Caco-2 (cell line): ENCODE data around the gene TMC2. TPM values are rescaled to one million over a fixed set of nuclear protein-coding genes. Genes with fewer than 3 reads are reported as not detected.
A peak's percentile ranks its signal among the peaks of the same experiment; 100 is the strongest.
"Not testable (repeated sequence)": the region's sequence is repeated elsewhere in the genome, so short reads cannot be mapped to it uniquely, and the experiment has no call there.

Source experiments
- Bru-seq: library from RNA; stranded (reverse); fragments of 400-500 nt; gene quantifications from one replicate; lab custom pipeline; 2021; lab: Mats Ljungman, UMichigan
- BruChase-seq, 2 experiments: library from RNA; stranded (reverse); fragments of 400-500 nt; gene quantifications; one replicate each; lab custom pipeline; 2021; lab: Mats Ljungman, UMichigan
- BruUV-seq: library from RNA; stranded (reverse); fragments of 400-500 nt; replicated peaks from 2 replicates; lab custom pipeline; 2021; lab: Mats Ljungman, UMichigan
- CTCF ChIA-PET: fragments of 300-600 bp; sonication (Branson Sonifier 250); formaldehyde crosslinking; loops from one replicate; lab custom pipeline; 2022; ENCODE audit warnings: antibody characterized with exemption; lab: Charles Lee
- POLR2A ChIA-PET: fragments of 300-600 bp; sonication (Branson Sonifier 250); formaldehyde crosslinking; loops from one replicate; lab custom pipeline; 2022; ENCODE audit warnings: antibody characterized with exemption; lab: Charles Lee
- DNase-seq, 2 experiments: peaks; one replicate each; pipeline versions ENCODE4 v3.0.0 to v3.0.0-alpha.2; 2020 to 2022
- H3K27me3 ChIP-seq: replicated peaks from 2 replicates; pipeline ENCODE4 v1.6.0; 2011; ENCODE audit warnings: low read length; ENCODE audit not compliant: control insufficient read depth, insufficient read depth
- H3K36me3 ChIP-seq: 2 replicates; pipeline ENCODE4 v1.5.1; 2011; ENCODE audit warnings: low read length; ENCODE audit not compliant: control insufficient read depth, insufficient read depth
- H3K4me1 ChIP-seq: fragments of 250-450 bp; sonication (Bioruptor Pico); 2 replicates; pipeline ENCODE4 v1.5.1; 2020; ENCODE audit warnings: mild to moderate bottlenecking
- H3K4me3 ChIP-seq: 2 replicates; pipeline ENCODE4 v1.5.1; 2011; ENCODE audit warnings: low read depth, mild to moderate bottlenecking, control low read depth, low read length
- H3K9me3 ChIP-seq: fragments of 250-450 bp; sonication (Bioruptor Pico); 2 replicates; pipeline ENCODE4 v1.5.1; 2020; ENCODE audit warnings: mild to moderate bottlenecking, moderate library complexity
- H3K27ac Mint-ChIP-seq: one replicate; pipeline ENCODE4 v1.8.0; 2022; ENCODE audit warnings: mixed read lengths; ENCODE audit not compliant: unreplicated experiment
- H3K27me3 Mint-ChIP-seq: one replicate; pipeline ENCODE4 v1.8.0; 2022; ENCODE audit warnings: mixed read lengths; ENCODE audit not compliant: insufficient read depth, unreplicated experiment
- H3K36me3 Mint-ChIP-seq: one replicate; pipeline ENCODE4 v1.8.0; 2022; ENCODE audit warnings: mild to moderate bottlenecking, mixed read lengths; ENCODE audit not compliant: insufficient read depth, unreplicated experiment
- H3K4me1 Mint-ChIP-seq: one replicate; pipeline ENCODE4 v1.8.0; 2022; ENCODE audit warnings: low read depth, mixed read lengths; ENCODE audit not compliant: unreplicated experiment
- H3K4me3 Mint-ChIP-seq: one replicate; pipeline ENCODE4 v1.8.0; 2022; ENCODE audit warnings: mild to moderate bottlenecking, moderate library complexity, mixed read lengths; ENCODE audit not compliant: unreplicated experiment
- H3K9me3 Mint-ChIP-seq: one replicate; pipeline ENCODE4 v1.8.0; 2022; ENCODE audit warnings: mixed read lengths; ENCODE audit not compliant: unreplicated experiment
- CTCF ChIP-seq, 2 experiments: fragments of 200-600 bp in 1 of 2; IDR thresholded peaks; 1 replicate in 1 of 2; 2 replicates in 1 of 2; pipeline versions ENCODE4 v1.5.1 to v1.8.0; 2011 to 2022; ENCODE audit warnings: antibody characterized with exemption in 1 of 2, control low read depth in 1 of 2, inconsistent platforms in 1 of 2, low read depth in 1 of 2, low read length in 1 of 2, mild to moderate bottlenecking in 1 of 2, moderate library complexity in 1 of 2; ENCODE audit not compliant: insufficient read depth in 1 of 2, severe bottlenecking in 1 of 2, unreplicated experiment in 1 of 2
- intact Hi-C: fragments of 100-400 bp; cut with micrococcal nuclease; formaldehyde crosslinking; loops from one replicate; pipeline ENCODE4 v1.10.0; 2022; ENCODE audit not compliant: unreplicated experiment
- long read RNA-seq: library from polyadenylated mRNA; stranded (forward); transcript quantifications from one replicate; pipeline ENCODE4 v2.0.0, GENCODE V29; 2022
- total RNA-seq: library from RNA; stranded (reverse); gene quantifications from 2 replicates; pipeline ENCODE4 v1.2.3, GENCODE V29; 2022

TMC2 gene
- total RNA-seq, result not detected in 2 replicates
- Bru-seq, nascent RNA, result not detected
- percentile 1 among the genes with signal in this experiment for BruChase-seq, experiment 1, labeled RNA remaining after a 2-hour chase
- BruChase-seq, experiment 2, labeled RNA remaining after a 6-hour chase, result percentile 3 among the genes with signal in this experiment
- long read RNA-seq, result 0 reads

- intact Hi-C loops, result no loop called here
- no peaks in the 10 kb centered on the region for H3K36me3 Mint-ChIP-seq
- no peak for DNase-seq
- H3K27me3 Mint-ChIP-seq, result peaks cover 18% of the 10 kb centered on the region
- no peaks in the 10 kb centered on the region for H3K4me1 ChIP-seq
- no peaks in the 10 kb centered on the region; the same call in 1 of the 2 replicates for H3K27me3 ChIP-seq
- TF ChIP-seq CTCF (IDR thresholded peaks at IDR 0.05; ENCODE audit: insufficient read depth in 1 of 2, low read depth in 1 of 2, low read length in 1 of 2, severe bottlenecking in 1 of 2, unreplicated experiment in 1 of 2), result no peak
- H3K27ac Mint-ChIP-seq, result no peak within 1 kb of the TSS
- no peak within 1 kb of the TSS for H3K4me3 Mint-ChIP-seq
- H3K4me1 Mint-ChIP-seq, result no peaks in the 10 kb centered on the region
- no peak within 1 kb of the TSS for H3K4me3 ChIP-seq
- no peaks in the 10 kb centered on the region for H3K9me3 ChIP-seq
- no peaks in the 10 kb centered on the region for H3K9me3 Mint-ChIP-seq
- ChIA-PET POLR2A (no interaction called here), CTCF (no interaction called here)
- no TSS peak for BruUV-seq
- H3K36me3 ChIP-seq, result no peaks in the 10 kb centered on the region
Observed at GRCh38 chr20:2536560-2536986, at the start of gene TMC2. Gene TMC2, plus strand, starts transcription at chr20:2536573. Its CDS starts 49 bp downstream, at chr20:2536622.

GRCh38 chr20:2502808-2503384 lies 33.5 kb upstream of the TMC2 start:
- CTCF ChIA-PET, H3K4me1 ChIP-seq, H3K27ac Mint-ChIP-seq, POLR2A ChIA-PET, H3K27me3 Mint-ChIP-seq, H3K4me1 Mint-ChIP-seq, intact Hi-C loops, H3K4me3 ChIP-seq, H3K36me3 ChIP-seq, DNase-seq, BruUV-seq, H3K9me3 ChIP-seq, H3K4me3 Mint-ChIP-seq, H3K36me3 Mint-ChIP-seq, H3K27me3 ChIP-seq, H3K9me3 Mint-ChIP-seq: not testable (repeated sequence)

- H3K27ac Mint-ChIP-seq, H3K4me1 ChIP-seq, H3K36me3 Mint-ChIP-seq, H3K9me3 Mint-ChIP-seq, H3K4me1 Mint-ChIP-seq, CTCF ChIA-PET, H3K4me3 ChIP-seq, H3K4me3 Mint-ChIP-seq, DNase-seq, H3K27me3 Mint-ChIP-seq, BruUV-seq, POLR2A ChIA-PET, H3K36me3 ChIP-seq, H3K27me3 ChIP-seq, H3K9me3 ChIP-seq: not testable (repeated sequence)
- intact Hi-C loops, result loop anchor here (5.0 kb wide), 1 partner anchor 147 kb away; the partner anchor contains the start of gene NOP56
Observed at GRCh38 chr20:2504803-2505202, 31.6 kb upstream of the TMC2 start.

DNA sequence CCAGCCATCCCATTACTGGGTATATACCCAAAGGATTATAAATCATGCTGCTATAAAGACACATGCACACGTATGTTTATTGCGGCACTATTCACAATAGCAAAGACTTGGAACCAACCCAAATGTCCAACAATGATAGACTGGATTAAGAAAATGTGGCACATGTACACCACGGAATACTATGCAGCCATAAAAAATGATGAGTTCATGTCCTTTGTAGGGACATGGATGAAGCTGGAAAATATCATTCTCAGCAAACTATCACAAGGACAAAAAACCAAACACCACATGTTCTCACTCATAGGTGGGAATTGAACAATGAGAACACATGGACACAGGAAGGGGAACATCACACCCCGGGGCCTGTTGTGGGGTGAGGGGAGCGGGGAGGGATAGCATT lies 29.9 kb upstream of the TMC2 start:
- H3K36me3 ChIP-seq, H3K9me3 ChIP-seq, POLR2A ChIA-PET, H3K36me3 Mint-ChIP-seq, BruUV-seq, H3K4me3 ChIP-seq, DNase-seq, H3K27me3 ChIP-seq, H3K9me3 Mint-ChIP-seq, CTCF ChIA-PET, H3K27me3 Mint-ChIP-seq, H3K27ac Mint-ChIP-seq, H3K4me3 Mint-ChIP-seq: not testable (repeated sequence)
- peaks cover 18% of the 10 kb centered on the region for H3K4me1 Mint-ChIP-seq
- H3K4me1 ChIP-seq, result peaks cover 13% of the 10 kb centered on the region
- intact Hi-C loops, result loop anchor here (5.0 kb wide), 1 partner anchor 146 kb away; the partner anchor contains the start of gene NOP56
